IMR-90 (cell line): Measurements from ENCODE around the gene UBL7.

Experiments used
- MXI1 ChIP-seq: IDR thresholded peaks from 2 replicates; pipeline ENCODE4 v1.6.1; 2012; ENCODE audit warnings: low read depth, mild to moderate bottlenecking, low read length, moderate library complexity, borderline replicate concordance
- POLR2A ChIP-seq: IDR thresholded peaks from 2 replicates; pipeline ENCODE4 v1.6.1; 2012; ENCODE audit warnings: mild to moderate bottlenecking, low read depth, low read length
- RAD21 ChIP-seq: IDR thresholded peaks from 2 replicates; pipeline ENCODE4 v1.6.1; 2012; ENCODE audit warnings: low read length, improper control_type of control experiment
- RFX5 ChIP-seq: IDR thresholded peaks from 2 replicates; pipeline ENCODE4 v1.8.0; 2012; ENCODE audit warnings: low read depth, mild to moderate bottlenecking, low read length, moderate library complexity
- TF ChIP-seq, protein P1 (sequence below): conservative IDR thresholded peaks from 2 replicates; pipeline ENCODE4 v1.5.1; 2012; ENCODE audit warnings: mild to moderate bottlenecking, low read depth, low read length, improper control_type of control experiment

DNA sequence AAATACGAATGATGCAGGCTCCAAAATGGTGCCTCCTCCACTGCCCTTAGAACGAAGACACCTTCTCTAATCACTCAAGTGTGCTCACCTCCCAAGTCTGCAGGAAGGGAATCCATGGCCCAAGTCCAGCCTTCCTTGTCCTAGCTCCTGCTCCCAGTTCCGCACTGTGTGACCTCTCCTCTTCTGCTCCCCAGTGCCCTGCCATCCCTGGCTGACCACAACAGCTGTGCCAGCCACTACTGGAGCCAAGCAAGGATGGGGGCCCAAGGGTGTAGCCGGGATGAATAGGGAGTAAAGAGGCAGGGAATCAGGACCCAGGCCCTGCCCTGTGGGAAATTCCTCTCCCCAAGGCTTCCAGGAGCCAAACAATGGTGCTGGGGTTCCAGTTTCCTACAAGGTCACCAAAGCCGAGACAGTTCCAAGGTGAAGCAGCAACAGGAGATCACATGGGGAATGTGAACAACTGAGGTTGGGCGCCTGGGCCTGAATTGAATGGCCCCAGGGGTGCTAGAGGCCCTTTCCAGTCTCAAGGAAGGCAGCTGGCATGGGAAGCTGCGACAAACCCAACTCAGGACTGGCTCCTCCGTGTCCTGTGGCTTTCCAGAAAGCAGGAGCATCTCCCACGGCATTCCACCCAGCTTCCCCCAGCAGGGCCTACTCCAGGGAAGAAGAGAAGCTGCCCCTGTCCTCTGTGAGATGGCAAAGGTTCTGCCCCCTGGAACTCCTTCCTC lies 47.4 kb downstream of the UBL7 start:
- TF ChIP-seq, protein P1, sequence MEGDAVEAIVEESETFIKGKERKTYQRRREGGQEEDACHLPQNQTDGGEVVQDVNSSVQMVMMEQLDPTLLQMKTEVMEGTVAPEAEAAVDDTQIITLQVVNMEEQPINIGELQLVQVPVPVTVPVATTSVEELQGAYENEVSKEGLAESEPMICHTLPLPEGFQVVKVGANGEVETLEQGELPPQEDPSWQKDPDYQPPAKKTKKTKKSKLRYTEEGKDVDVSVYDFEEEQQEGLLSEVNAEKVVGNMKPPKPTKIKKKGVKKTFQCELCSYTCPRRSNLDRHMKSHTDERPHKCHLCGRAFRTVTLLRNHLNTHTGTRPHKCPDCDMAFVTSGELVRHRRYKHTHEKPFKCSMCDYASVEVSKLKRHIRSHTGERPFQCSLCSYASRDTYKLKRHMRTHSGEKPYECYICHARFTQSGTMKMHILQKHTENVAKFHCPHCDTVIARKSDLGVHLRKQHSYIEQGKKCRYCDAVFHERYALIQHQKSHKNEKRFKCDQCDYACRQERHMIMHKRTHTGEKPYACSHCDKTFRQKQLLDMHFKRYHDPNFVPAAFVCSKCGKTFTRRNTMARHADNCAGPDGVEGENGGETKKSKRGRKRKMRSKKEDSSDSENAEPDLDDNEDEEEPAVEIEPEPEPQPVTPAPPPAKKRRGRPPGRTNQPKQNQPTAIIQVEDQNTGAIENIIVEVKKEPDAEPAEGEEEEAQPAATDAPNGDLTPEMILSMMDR: no peak
- TF ChIP-seq RFX5 (no peak), MXI1 (no peak), RAD21 (no peak), POLR2A (no peak)
